ENCODE data around the gene GRWD1. TPM values are rescaled to one million over a fixed set of nuclear protein-coding genes. Genes with fewer than 3 reads are reported as not detected.
"Not testable (repeated sequence)": the region's sequence is repeated elsewhere in the genome, so short reads cannot be mapped to it uniquely, and the experiment has no call there.

GRWD1 gene
- total RNA-seq, 4 donors from 2014 or later: 33.0 to 43.9 (median 34.6) TPM

DNA sequence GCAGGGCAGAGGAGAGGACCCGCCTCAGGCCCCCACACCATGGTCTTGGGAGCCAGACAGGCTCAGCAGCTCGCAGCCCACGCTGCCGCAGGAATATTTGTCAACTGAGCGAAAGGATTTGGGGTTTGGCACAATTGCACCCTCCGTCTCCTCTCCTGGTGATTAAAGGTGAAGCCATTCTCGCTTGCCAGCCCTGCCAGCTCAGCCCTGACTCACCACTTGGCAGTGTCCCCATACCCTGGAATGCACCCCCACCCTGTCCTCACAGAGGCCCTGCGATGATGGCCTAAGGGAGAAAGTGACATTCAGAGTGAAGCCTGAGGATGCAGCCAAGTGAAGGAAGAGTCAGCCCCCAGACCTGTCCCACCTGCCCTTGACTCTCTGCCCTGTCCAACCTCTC, 42.2 kb downstream of the GRWD1 start:
- DNase-seq: no peak
- H3K4me1 ChIP-seq: peaks cover 7 to 68% (median 32%) of the 10 kb centered on the region in 3 donors
- intact Hi-C loops (cut with DNase I): no loop called here
- H3K9me3 ChIP-seq: no peaks in the 10 kb centered on the region
- H3K36me3 ChIP-seq: peaks cover 0 to 4% (median 0%) of the 10 kb centered on the region in 3 donors
- WGBS, 2 donors: 14 to 22% methylated on average over 6 to 7 of the region's 8 CpGs
- TF ChIP-seq CTCF (IDR thresholded peaks at IDR 0.05): no peak
- peak in 1 of 4 donors; percentile 12 for TF ChIP-seq POLR2A (IDR thresholded peaks at IDR 0.05)
- no peak overlapping the region for H3K4me3 ChIP-seq
- H3K27me3 ChIP-seq: no peaks in the 10 kb centered on the region
- peak overlapping the region; percentile 76 to 89 (median 82) for H3K27ac ChIP-seq

- DNase-seq; H3K4me3 ChIP-seq; H3K27me3 ChIP-seq; H3K36me3 ChIP-seq; intact Hi-C loops (cut with DNase I); H3K9me3 ChIP-seq: not testable (repeated sequence)
- Histone ChIP-seq H3K27ac (peak overlapping the region; percentile 76 to 89 (median 82)), H3K4me1 (peaks cover 7 to 71% (median 32%) of the 10 kb centered on the region in 3 donors)
- 64 to 67% methylated on average over 7 of the region's 7 CpGs for WGBS, 2 donors
Observed at GRCh38 chr19:48488478-48488877, 42.7 kb downstream of the GRWD1 start.

GRCh38 chr19:48489608-48490216, 43.9 kb downstream of the GRWD1 start:
- peaks cover 13 to 80% (median 38%) of the 10 kb centered on the region in 3 donors for H3K4me1 ChIP-seq
- peaks cover 0 to 4% (median 0%) of the 10 kb centered on the region in 3 donors for H3K36me3 ChIP-seq
- H3K27ac ChIP-seq: no peak overlapping the region
- no peak overlapping the region for H3K4me3 ChIP-seq
- intact Hi-C loops (cut with DNase I): no loop called here
- H3K27me3 ChIP-seq: no peaks in the 10 kb centered on the region
- TF ChIP-seq CTCF (IDR thresholded peaks at IDR 0.05): peak; percentile 82 to 95 (median 91)
- TF ChIP-seq POLR2A (IDR thresholded peaks at IDR 0.05): no peak
- no peaks in the 10 kb centered on the region for H3K9me3 ChIP-seq
- DNase-seq: no peak
- WGBS, 2 donors: 37 to 69% methylated on average over 5 to 13 of the region's 19 CpGs

GRCh38 chr19:48490981-48491792, 45.4 kb downstream of the GRWD1 start:
- Histone ChIP-seq H3K4me3 (peak overlapping the region in 1 of 4 donors; percentile 37), H3K36me3 (no peaks in the 10 kb centered on the region), H3K27ac (peak overlapping the region in 3 of 4 donors; percentile 30 to 85 (median 33)), H3K9me3 (no peaks in the 10 kb centered on the region), H3K4me1 (peaks cover 13 to 92% (median 39%) of the 10 kb centered on the region in 3 donors), H3K27me3 (no peaks in the 10 kb centered on the region)
- WGBS, 2 donors: 14 to 25% methylated on average over 16 to 34 of the region's 50 CpGs
- DNase-seq: no peak
- intact Hi-C loops (cut with DNase I): no loop called here
- TF ChIP-seq CTCF (IDR thresholded peaks at IDR 0.05) (no peak), POLR2A (IDR thresholded peaks at IDR 0.05) (no peak)

DNA sequence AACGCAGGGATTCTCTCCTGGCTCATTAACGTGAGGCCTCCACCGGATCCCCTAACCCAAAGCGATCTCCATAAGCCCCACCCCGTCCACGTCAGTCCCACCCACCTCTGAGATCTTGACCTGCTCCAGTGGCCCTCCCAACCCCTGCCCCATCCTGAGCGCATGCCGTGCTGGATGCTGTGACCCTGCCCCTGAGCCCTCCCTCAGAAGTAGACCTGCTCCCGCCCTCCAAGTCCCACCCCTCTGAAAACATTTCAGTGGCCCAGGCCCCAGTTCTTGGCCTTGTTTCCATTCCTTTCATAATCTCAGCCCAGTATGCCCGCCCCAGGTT, 46.0 kb downstream of the GRWD1 start:
- TF ChIP-seq CTCF (IDR thresholded peaks at IDR 0.05) (no peak), POLR2A (IDR thresholded peaks at IDR 0.05) (no peak)
- H3K9me3 ChIP-seq: no peaks in the 10 kb centered on the region
- 58 to 65% methylated on average over 7 to 9 of the region's 10 CpGs for WGBS, 2 donors
- no peaks in the 10 kb centered on the region for H3K27me3 ChIP-seq
- no peaks in the 10 kb centered on the region for H3K36me3 ChIP-seq
- peak overlapping the region in 1 of 4 donors; percentile 37 for H3K4me3 ChIP-seq
- intact Hi-C loops (cut with DNase I): no loop called here
- H3K27ac ChIP-seq: peak overlapping the region in 3 of 4 donors; percentile 22 to 89 (median 85)
- no peak for DNase-seq
- H3K4me1 ChIP-seq: peaks cover 13 to 86% (median 39%) of the 10 kb centered on the region in 3 donors
